HFF-Myc (cell line): ENCODE data around the gene JMJD1C.

Source experiments
- DNase-seq: peaks from one replicate; pipeline ENCODE4 v3.0.0-alpha.2; 2011; ENCODE audit warnings: low read depth; ENCODE audit errors: extremely low read depth
- H3K4me3 ChIP-seq: replicated peaks from 2 replicates; pipeline ENCODE4 v1.5.1; 2011; ENCODE audit warnings: low read depth, mild to moderate bottlenecking, control low read depth, low read length
- TF ChIP-seq, protein P1 (sequence below): IDR thresholded peaks from 2 replicates; pipeline ENCODE4 v1.5.1; 2012; ENCODE audit warnings: mild to moderate bottlenecking, low read depth, low read length, control low read depth; ENCODE audit errors: missing control alignments

JMJD1C gene

DNA sequence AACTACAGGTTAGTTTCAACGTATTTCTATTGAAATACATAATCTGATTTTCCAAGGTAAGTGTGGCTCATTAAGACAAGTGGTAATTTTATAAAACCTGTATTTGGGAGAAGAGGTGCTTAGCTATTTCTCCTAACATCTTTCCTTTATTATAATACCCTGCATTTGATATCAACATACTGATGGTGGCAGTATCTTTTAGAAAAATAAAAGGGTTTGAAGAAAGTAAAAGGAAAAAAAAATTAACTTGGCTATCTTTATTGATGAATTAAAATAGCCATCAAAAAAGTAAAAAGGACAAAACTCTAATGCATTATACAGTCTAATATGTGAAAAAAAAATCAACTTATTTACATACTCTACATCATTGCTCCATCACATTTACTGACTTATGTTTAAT lies 264.7 kb downstream of the JMJD1C start:
- TF ChIP-seq, protein P1, sequence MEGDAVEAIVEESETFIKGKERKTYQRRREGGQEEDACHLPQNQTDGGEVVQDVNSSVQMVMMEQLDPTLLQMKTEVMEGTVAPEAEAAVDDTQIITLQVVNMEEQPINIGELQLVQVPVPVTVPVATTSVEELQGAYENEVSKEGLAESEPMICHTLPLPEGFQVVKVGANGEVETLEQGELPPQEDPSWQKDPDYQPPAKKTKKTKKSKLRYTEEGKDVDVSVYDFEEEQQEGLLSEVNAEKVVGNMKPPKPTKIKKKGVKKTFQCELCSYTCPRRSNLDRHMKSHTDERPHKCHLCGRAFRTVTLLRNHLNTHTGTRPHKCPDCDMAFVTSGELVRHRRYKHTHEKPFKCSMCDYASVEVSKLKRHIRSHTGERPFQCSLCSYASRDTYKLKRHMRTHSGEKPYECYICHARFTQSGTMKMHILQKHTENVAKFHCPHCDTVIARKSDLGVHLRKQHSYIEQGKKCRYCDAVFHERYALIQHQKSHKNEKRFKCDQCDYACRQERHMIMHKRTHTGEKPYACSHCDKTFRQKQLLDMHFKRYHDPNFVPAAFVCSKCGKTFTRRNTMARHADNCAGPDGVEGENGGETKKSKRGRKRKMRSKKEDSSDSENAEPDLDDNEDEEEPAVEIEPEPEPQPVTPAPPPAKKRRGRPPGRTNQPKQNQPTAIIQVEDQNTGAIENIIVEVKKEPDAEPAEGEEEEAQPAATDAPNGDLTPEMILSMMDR, result no peak
- H3K4me3 ChIP-seq, result no peak overlapping the region
- no peak for DNase-seq

DNA sequence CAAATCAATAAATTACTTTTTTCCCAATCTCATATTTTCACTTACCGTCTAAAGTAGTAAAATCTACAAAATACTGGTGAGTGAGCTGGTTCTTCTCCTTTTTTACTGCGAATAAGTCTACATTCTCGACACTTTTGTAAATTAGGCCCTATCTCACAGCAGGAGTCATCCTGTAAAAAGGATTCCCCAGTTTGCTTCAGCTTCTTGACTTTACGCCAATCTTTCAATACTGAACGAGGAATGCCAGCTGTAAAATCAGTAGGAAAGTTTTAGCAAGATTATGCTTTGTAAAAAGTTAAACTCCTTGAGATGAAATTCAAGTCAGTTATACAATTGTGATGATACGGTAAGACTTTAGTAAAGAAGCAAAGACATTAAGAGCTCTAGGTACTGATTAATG lies 265.3 kb downstream of the JMJD1C start:
- no peak overlapping the region for H3K4me3 ChIP-seq
- TF ChIP-seq, protein P1, result no peak
- DNase-seq, result no peak

DNA sequence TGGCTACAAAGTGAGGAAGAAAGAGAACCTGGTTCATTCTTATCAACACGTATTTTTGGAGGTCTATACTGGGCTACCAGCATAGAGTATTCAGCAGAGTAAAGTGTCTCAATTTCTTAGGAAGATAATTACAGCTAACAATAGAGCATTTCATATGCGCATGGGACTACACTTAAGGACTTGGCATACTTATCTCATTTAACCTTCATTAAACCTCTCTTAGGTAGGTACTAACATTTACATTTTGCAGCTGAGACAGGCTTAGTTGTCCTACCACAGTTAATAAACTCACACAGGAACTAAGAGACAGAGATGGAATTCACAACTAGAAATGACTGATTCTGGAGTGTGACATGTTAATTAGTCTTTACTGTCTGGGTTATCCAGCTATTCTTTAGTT lies 266.1 kb downstream of the JMJD1C start:
- TF ChIP-seq, protein P1, result no peak
- no peak overlapping the region for H3K4me3 ChIP-seq
- no peak for DNase-seq

DNA sequence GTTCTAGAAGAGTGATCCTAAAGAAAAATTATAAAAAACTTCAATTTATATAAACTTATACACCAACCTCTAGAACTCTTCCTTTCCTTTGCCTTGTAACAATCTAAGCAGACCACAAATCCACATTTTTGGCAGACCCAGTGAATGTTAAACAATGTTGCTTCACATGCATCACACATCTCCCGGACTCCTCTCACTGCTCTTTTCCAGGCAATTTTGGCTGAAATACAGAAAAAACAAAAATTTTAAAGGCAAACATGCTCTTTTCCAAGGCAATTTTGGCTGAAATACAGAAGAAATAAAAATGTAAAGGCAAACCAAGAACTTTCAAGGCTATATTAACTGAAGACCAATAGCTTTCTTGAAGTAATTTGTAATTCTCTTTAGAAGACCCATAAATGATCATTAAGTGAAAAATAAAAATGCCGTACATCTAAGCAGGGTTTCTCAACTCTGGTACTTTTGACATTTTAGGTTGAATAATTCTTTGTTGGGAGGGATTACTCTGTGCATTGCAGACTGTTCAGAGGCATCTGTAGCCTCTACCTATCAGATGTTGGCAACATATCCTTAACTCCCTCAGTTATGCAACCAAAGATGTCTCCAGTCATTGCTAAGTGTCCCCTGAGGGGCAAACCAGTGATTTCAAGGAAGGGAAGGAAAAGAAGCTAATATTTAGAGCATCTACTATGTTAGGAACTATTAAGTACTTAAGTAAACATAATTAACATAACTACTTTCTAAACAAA lies 268.3 kb downstream of the JMJD1C start:
- TF ChIP-seq, protein P1, result no peak
- H3K4me3 ChIP-seq, result no peak overlapping the region
- peak; percentile 17 for DNase-seq

DNA sequence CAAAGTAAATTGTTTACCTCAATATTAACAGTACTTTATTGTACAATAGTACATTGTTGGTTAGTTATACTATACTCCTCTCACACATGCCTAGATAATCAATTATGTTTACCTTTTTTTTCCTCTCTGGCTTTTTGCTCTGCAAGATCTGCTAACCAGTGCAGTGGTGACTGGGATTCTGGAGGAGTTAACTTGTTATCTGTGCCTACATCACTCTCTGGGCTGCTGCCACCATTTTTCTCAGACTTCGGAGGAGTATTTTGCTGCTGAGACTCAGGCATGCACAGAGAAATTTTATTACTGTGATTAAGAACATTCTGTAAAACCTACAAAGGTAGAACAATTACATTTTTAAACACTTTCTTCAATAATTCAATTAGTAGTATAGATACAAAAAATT lies 273.0 kb downstream of the JMJD1C start:
- H3K4me3 ChIP-seq, result no peak overlapping the region
- TF ChIP-seq, protein P1, result no peak
- DNase-seq, result no peak

DNA sequence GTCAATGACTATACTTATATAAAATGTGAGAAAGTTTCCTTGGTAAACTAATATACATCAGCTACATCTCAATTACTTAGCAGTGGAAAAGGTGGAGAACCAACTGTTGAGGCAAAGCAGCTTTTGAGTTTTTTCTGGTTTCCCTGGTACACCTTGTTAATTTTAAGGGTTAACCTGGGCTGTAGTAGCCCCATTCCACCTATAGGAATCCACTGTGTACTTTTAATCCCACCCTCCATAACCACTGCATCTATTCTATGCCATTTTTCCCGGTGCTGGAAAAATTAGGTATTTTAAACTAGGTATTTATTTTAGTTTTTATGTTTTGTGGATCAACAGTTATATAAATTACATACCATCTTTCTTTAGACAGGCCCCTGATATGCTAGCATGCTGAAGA lies 290.2 kb downstream of the JMJD1C start:
- no peak overlapping the region for H3K4me3 ChIP-seq
- TF ChIP-seq, protein P1, result no peak
- DNase-seq, result no peak
